HepG2 (cell line): ENCODE data around the gene TMEM117.

ENCODE experiments used
- CTCF ChIP-seq: sonication (generic); formaldehyde crosslinking; IDR thresholded peaks from 2 replicates; pipeline ENCODE4 v1.5.0; 2020; ENCODE audit warnings: mild to moderate bottlenecking, missing genetic modification reagents, moderate library complexity
- GTF3A ChIP-seq: sonication (generic); formaldehyde crosslinking; conservative IDR thresholded peaks from 2 replicates; pipeline ENCODE4 v1.4.0; 2020; ENCODE audit warnings: mild to moderate bottlenecking, missing genetic modification reagents
- HCFC1 ChIP-seq: fragments of 150-350 bp; IDR thresholded peaks from 2 replicates; pipeline ENCODE4 v1.6.1; 2014; ENCODE audit warnings: low read depth, low read length
- HIVEP1 ChIP-seq: sonication (generic); formaldehyde crosslinking; IDR thresholded peaks from 2 replicates; pipeline ENCODE4 v1.4.0; 2020; ENCODE audit warnings: mild to moderate bottlenecking, missing genetic modification reagents
- RAD21 ChIP-seq: fragments of 450-650 bp; formaldehyde crosslinking; IDR thresholded peaks from 2 replicates; pipeline ENCODE4 v1.5.0; 2020; ENCODE audit warnings: mild to moderate bottlenecking
- SIN3A ChIP-seq: IDR thresholded peaks from 2 replicates; pipeline ENCODE4 v1.6.1; 2011; ENCODE audit warnings: low read depth, mild to moderate bottlenecking, control low read depth, low read length, borderline replicate concordance
- SNRNP70 ChIP-seq: fragments of 200-400 bp; formaldehyde crosslinking; IDR thresholded peaks from 2 replicates; pipeline ENCODE4 v1.6.1; 2017; ENCODE audit warnings: mild to moderate bottlenecking, low read depth, low read length, moderate library complexity
- U2AF1 ChIP-seq: fragments of 200-400 bp; formaldehyde crosslinking; optimal IDR thresholded peaks from 2 replicates; pipeline ENCODE3; 2017; ENCODE audit warnings: mild to moderate bottlenecking, low read depth, low read length
- ZC3H4 ChIP-seq: sonication (generic); formaldehyde crosslinking; IDR thresholded peaks from 2 replicates; pipeline ENCODE4 v1.4.0; 2020; ENCODE audit warnings: missing genetic modification reagents, borderline replicate concordance
- ZFP36L1 ChIP-seq: sonication (generic); formaldehyde crosslinking; IDR thresholded peaks from 2 replicates; pipeline ENCODE4 v1.8.0; 2022; ENCODE audit warnings: mild to moderate bottlenecking, missing genetic modification reagents, moderate library complexity
- ZNF569 ChIP-seq: sonication (generic); formaldehyde crosslinking; IDR thresholded peaks from 2 replicates; pipeline ENCODE4 v1.5.0; 2020; ENCODE audit warnings: mild to moderate bottlenecking, missing genetic modification reagents, moderate library complexity, borderline replicate concordance
- ZNF616 ChIP-seq: sonication (generic); formaldehyde crosslinking; IDR thresholded peaks from 2 replicates; pipeline ENCODE4 v1.5.0; 2020; ENCODE audit warnings: low read depth, mild to moderate bottlenecking, missing genetic modification reagents
- TF ChIP-seq, protein P1 (sequence below): sonication (generic); formaldehyde crosslinking; IDR thresholded peaks from 2 replicates; pipeline ENCODE4 v1.4.0; 2020; ENCODE audit warnings: missing genetic modification reagents
- TF ChIP-seq, protein P2 (sequence below): sonication (generic); formaldehyde crosslinking; IDR thresholded peaks from 2 replicates; pipeline ENCODE4 v1.4.0; 2020; ENCODE audit warnings: missing genetic modification reagents

DNA sequence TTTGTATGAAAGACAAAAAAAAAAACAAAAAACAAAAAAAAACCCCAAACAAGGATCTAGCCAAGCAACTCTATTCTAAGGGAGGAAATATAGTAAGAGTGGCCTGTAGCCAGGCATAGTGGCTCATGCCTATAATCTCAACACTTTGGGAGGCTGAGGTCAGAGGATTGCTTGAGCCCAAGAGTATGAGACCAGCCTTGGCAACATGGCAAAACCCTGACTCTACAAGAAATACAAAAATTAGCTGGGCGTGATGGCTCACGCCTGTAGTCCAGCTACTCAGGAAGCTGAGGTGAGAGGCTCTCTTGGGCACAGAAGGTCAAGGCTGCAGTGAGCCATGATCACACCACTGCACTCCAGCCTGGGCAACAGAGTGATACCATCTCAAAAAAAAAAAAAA lies 47.9 kb downstream of the TMEM117 start:
- TF ChIP-seq CTCF (CRISPR knock-in tag) = no peak
- no peak for TF ChIP-seq SIN3A
- no peak for TF ChIP-seq GTF3A (CRISPR knock-in tag)
- TF ChIP-seq, protein P1, sequence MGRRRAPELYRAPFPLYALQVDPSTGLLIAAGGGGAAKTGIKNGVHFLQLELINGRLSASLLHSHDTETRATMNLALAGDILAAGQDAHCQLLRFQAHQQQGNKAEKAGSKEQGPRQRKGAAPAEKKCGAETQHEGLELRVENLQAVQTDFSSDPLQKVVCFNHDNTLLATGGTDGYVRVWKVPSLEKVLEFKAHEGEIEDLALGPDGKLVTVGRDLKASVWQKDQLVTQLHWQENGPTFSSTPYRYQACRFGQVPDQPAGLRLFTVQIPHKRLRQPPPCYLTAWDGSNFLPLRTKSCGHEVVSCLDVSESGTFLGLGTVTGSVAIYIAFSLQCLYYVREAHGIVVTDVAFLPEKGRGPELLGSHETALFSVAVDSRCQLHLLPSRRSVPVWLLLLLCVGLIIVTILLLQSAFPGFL (CRISPR knock-in tag) = no peak
- TF ChIP-seq HCFC1 = no peak
- no peak for TF ChIP-seq U2AF1
- no peak for TF ChIP-seq ZFP36L1 (CRISPR knock-in tag)
- no peak for TF ChIP-seq SNRNP70
- TF ChIP-seq, protein P2, sequence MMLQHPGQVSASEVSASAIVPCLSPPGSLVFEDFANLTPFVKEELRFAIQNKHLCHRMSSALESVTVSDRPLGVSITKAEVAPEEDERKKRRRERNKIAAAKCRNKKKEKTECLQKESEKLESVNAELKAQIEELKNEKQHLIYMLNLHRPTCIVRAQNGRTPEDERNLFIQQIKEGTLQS (CRISPR knock-in tag) = no peak
- no peak for TF ChIP-seq RAD21 (CRISPR knock-in tag)
- no peak for TF ChIP-seq ZC3H4 (CRISPR knock-in tag)
- no peak for TF ChIP-seq ZNF569 (CRISPR knock-in tag)
- no peak for TF ChIP-seq ZNF616 (CRISPR knock-in tag)
- no peak for TF ChIP-seq HIVEP1 (CRISPR knock-in tag)
